ENCODE data around the gene TPO. TPM values are rescaled to one million over a fixed set of nuclear protein-coding genes. Genes with fewer than 3 reads are reported as not detected.
"Not testable (repeated sequence)": the region's sequence is repeated elsewhere in the genome, so short reads cannot be mapped to it uniquely, and the experiment has no call there.

The TPO gene
- total RNA-seq, 1 experiment from 2014 or later: not detected

GRCh38 chr2:1561811-1562421, 148.7 kb downstream of the TPO start:
- no TSS peak for BruUV-seq (replicated peaks)
- CTCF ChIA-PET: no interaction called here
- Mint-ChIP-seq H3K4me1 (ENCODE audit: low read depth, unreplicated experiment) (no peaks in the 10 kb centered on the region), H3K36me3 (ENCODE audit: insufficient read depth, unreplicated experiment) (no peaks in the 10 kb centered on the region), H3K27ac (ENCODE audit: unreplicated experiment) (no peak overlapping the region), H3K9me3 (ENCODE audit: low read depth, unreplicated experiment) (no peaks in the 10 kb centered on the region), H3K4me3 (ENCODE audit: low read depth, unreplicated experiment) (no peak overlapping the region), H3K27me3 (ENCODE audit: unreplicated experiment) (no peaks in the 10 kb centered on the region)
- DNase-seq: no peak
- TF ChIP-seq, protein P1, sequence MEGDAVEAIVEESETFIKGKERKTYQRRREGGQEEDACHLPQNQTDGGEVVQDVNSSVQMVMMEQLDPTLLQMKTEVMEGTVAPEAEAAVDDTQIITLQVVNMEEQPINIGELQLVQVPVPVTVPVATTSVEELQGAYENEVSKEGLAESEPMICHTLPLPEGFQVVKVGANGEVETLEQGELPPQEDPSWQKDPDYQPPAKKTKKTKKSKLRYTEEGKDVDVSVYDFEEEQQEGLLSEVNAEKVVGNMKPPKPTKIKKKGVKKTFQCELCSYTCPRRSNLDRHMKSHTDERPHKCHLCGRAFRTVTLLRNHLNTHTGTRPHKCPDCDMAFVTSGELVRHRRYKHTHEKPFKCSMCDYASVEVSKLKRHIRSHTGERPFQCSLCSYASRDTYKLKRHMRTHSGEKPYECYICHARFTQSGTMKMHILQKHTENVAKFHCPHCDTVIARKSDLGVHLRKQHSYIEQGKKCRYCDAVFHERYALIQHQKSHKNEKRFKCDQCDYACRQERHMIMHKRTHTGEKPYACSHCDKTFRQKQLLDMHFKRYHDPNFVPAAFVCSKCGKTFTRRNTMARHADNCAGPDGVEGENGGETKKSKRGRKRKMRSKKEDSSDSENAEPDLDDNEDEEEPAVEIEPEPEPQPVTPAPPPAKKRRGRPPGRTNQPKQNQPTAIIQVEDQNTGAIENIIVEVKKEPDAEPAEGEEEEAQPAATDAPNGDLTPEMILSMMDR (IDR thresholded peaks at IDR 0.05; ENCODE audit: unreplicated experiment): no peak
- intact Hi-C loops (cut with micrococcal nuclease; ENCODE audit: unreplicated experiment): no loop called here

GRCh38 chr2:1563084-1563857, 150.0 kb downstream of the TPO start:
- CTCF ChIA-PET: no interaction called here
- no peaks in the 10 kb centered on the region for H3K9me3 Mint-ChIP-seq (ENCODE audit: low read depth, unreplicated experiment)
- no peak for DNase-seq
- intact Hi-C loops (cut with micrococcal nuclease; ENCODE audit: unreplicated experiment): no loop called here
- TF ChIP-seq, protein P1 (IDR thresholded peaks at IDR 0.05; ENCODE audit: unreplicated experiment): no peak
- H3K36me3 Mint-ChIP-seq (ENCODE audit: insufficient read depth, unreplicated experiment): no peaks in the 10 kb centered on the region
- H3K27ac Mint-ChIP-seq (ENCODE audit: unreplicated experiment): no peak overlapping the region
- no peaks in the 10 kb centered on the region for H3K27me3 Mint-ChIP-seq (ENCODE audit: unreplicated experiment)
- H3K4me1 Mint-ChIP-seq (ENCODE audit: low read depth, unreplicated experiment): no peaks in the 10 kb centered on the region
- no TSS peak for BruUV-seq (replicated peaks)
- H3K4me3 Mint-ChIP-seq (ENCODE audit: low read depth, unreplicated experiment): no peak overlapping the region

DNA sequence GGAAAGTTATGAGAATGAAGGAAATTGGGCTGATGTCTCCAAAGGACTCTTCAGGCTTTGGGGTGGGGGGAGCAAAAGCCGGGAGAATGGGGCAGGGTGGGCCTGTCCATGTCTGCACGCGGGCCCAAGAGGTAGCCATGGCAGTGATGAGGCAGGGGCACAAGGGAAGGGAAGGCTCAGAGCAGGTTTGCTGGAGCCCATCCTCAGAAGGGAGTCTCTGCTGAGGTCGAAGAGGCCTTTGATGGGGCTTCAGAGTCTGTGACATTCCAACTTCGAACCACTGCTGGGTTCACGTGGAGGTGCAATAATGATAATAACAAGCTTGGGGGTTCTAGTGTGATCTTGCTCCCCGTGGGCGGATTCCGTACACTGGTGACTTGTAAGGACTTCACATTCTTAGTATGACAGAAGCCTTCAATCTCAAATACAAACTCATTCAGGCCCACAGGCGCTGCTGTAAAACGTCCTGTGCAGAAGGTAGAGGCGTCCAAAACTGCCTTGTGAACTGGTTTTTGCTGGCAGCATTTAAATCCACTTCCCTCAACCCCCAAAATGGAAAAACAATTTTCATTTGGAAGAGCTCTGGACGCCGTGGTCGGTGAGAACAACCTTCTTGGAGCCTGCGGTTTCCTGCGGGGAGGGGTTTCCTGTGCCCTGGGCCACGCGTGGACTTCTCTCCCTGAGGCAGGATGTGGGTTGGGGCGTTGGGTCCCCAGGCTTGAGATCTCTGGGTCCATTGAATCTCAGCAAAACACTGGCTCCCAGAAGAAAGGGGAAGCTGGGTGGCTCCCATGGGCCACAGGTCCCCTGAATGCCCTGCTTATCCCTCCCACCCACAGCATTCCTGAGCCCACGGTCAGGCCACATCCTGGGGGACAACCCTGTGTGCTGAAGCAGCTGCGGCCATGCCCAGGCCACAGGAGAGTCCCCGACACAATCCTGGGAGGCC, 151.0 kb downstream of the TPO start:
- Mint-ChIP-seq H3K4me1 (ENCODE audit: low read depth, unreplicated experiment) (no peaks in the 10 kb centered on the region), H3K27ac (ENCODE audit: unreplicated experiment) (no peak overlapping the region), H3K9me3 (ENCODE audit: low read depth, unreplicated experiment) (no peaks in the 10 kb centered on the region), H3K27me3 (ENCODE audit: unreplicated experiment) (no peaks in the 10 kb centered on the region), H3K4me3 (ENCODE audit: low read depth, unreplicated experiment) (no peak overlapping the region), H3K36me3 (ENCODE audit: insufficient read depth, unreplicated experiment) (no peaks in the 10 kb centered on the region)
- TF ChIP-seq, protein P1 (IDR thresholded peaks at IDR 0.05; ENCODE audit: unreplicated experiment): no peak
- CTCF ChIA-PET: no interaction called here
- no peak for DNase-seq
- intact Hi-C loops (cut with micrococcal nuclease; ENCODE audit: unreplicated experiment): no loop called here
- BruUV-seq (replicated peaks): no TSS peak

DNA sequence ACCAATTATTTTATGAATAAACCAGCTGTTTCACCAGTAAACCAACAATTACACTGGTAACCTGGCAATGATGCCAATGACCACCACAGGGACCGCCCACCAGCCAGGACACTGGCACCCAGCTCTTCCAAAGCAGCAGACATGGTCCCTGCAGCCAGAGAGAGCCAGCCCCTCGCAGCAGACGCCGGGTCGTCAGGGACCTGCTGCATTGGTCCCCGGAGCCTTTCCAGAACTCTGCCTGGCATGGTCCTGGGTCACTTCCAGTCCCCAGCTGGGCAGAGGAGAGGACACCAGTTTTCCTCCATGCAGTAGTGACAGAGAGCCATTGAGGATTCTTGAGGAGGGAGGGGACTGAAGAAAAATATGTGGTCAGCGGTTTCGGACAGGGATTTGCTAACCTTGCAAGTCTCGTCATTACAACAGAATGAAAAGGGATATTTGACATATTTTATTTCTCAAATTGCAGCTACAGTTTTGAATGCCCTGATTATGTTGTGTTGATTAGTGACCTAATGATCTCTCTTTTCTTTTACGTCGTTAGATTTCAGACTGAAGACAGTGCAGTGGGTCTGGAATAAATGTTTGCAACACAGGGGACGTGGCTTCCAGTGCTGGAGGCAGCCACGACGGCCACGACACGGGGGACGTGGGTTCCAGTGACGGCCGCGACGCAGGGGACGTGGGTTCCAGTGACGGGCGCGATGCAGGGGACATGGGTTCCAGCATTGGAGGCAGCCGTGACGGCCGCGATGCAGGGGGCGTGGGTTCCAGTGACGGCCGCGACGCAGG, 154.5 kb downstream of the TPO start:
- CTCF ChIA-PET: no interaction called here
- no peaks in the 10 kb centered on the region for H3K4me1 Mint-ChIP-seq (ENCODE audit: low read depth, unreplicated experiment)
- no peak overlapping the region for H3K4me3 Mint-ChIP-seq (ENCODE audit: low read depth, unreplicated experiment)
- DNase-seq: no peak
- TF ChIP-seq, protein P1 (IDR thresholded peaks at IDR 0.05; ENCODE audit: unreplicated experiment): no peak
- H3K27ac Mint-ChIP-seq (ENCODE audit: unreplicated experiment): no peak overlapping the region
- BruUV-seq (replicated peaks): no TSS peak
- H3K9me3 Mint-ChIP-seq (ENCODE audit: low read depth, unreplicated experiment): no peaks in the 10 kb centered on the region
- intact Hi-C loops (cut with micrococcal nuclease; ENCODE audit: unreplicated experiment): no loop called here
- no peaks in the 10 kb centered on the region for H3K27me3 Mint-ChIP-seq (ENCODE audit: unreplicated experiment)
- no peaks in the 10 kb centered on the region for H3K36me3 Mint-ChIP-seq (ENCODE audit: insufficient read depth, unreplicated experiment)

DNA sequence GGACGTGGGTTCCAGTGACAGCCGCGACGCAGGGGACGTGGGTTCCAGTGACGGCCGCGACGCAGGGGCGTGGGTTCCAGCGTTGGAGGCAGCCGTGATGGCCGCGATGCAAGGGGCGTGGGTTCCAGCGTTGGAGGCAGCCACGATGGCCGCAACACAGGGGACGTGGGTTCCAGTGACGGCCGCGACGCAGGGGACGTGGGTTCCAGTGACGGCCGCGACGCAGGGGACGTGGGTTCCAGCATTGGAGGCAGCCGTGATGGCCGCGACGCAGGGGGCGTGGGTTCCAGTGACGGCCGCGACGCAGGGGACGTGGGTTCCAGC, 155.0 kb downstream of the TPO start:
- CTCF ChIA-PET; H3K36me3 Mint-ChIP-seq (ENCODE audit: insufficient read depth, unreplicated experiment); DNase-seq; H3K4me1 Mint-ChIP-seq (ENCODE audit: low read depth, unreplicated experiment); intact Hi-C loops (cut with micrococcal nuclease; ENCODE audit: unreplicated experiment); H3K4me3 Mint-ChIP-seq (ENCODE audit: low read depth, unreplicated experiment); H3K27ac Mint-ChIP-seq (ENCODE audit: unreplicated experiment); BruUV-seq (replicated peaks); H3K9me3 Mint-ChIP-seq (ENCODE audit: low read depth, unreplicated experiment); H3K27me3 Mint-ChIP-seq (ENCODE audit: unreplicated experiment): not testable (repeated sequence)

Data from Calu3 (cell line).